Fibroblast of lung (primary cell): Measurements from ENCODE around the gene CSGALNACT2.

Source experiments
- EZH2 ChIP-seq: IDR thresholded peaks from 2 replicates; pipeline ENCODE4 v1.5.1; 2012; ENCODE audit warnings: low read length, control low read depth, mild to moderate bottlenecking; ENCODE audit errors: missing control alignments
- TF ChIP-seq, protein P1 (sequence below), 2 donors: IDR thresholded peaks in 1 of 2; conservative IDR thresholded peaks in 1 of 2; 1 replicate in 1 of 2; 2 replicates in 1 of 2; pipeline ENCODE4 v1.5.1; 2011 to 2012; ENCODE audit warnings: low read length in 2 of 2, control low read depth in 1 of 2, inconsistent platforms in 1 of 2, low read depth in 1 of 2, mild to moderate bottlenecking in 1 of 2

DNA sequence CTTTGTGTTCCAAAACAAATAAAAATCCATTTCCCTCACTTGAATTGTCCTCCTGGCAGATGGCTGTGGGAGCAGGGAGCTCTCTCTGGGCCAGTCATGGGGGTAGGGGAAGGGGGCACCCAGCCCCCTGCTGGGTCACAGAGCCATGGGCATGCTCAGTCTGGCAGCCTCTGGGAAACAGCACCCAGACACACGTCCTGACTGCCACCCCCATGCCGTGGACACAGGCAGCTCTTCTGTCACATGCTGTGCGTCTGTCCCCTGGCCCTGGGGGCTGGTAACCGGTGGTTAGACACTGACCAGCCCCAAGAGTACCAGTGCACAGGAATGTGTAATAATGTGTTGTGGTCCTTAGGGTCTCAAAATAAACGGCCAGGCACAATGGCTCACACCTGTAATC lies 81.6 kb downstream of the CSGALNACT2 start:
- no peak for TF ChIP-seq EZH2
- TF ChIP-seq, protein P1, sequence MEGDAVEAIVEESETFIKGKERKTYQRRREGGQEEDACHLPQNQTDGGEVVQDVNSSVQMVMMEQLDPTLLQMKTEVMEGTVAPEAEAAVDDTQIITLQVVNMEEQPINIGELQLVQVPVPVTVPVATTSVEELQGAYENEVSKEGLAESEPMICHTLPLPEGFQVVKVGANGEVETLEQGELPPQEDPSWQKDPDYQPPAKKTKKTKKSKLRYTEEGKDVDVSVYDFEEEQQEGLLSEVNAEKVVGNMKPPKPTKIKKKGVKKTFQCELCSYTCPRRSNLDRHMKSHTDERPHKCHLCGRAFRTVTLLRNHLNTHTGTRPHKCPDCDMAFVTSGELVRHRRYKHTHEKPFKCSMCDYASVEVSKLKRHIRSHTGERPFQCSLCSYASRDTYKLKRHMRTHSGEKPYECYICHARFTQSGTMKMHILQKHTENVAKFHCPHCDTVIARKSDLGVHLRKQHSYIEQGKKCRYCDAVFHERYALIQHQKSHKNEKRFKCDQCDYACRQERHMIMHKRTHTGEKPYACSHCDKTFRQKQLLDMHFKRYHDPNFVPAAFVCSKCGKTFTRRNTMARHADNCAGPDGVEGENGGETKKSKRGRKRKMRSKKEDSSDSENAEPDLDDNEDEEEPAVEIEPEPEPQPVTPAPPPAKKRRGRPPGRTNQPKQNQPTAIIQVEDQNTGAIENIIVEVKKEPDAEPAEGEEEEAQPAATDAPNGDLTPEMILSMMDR (conservative IDR thresholded peaks at IDR 0.05 in 1 of 2, IDR thresholded peaks at IDR 0.05 in 1 of 2; ENCODE audit: low read depth in 1 of 2, low read length in 2 of 2) = no peak
